VCaP (cell line): ENCODE measurements around the gene WNT5B.

Experiments
- H3K27ac ChIP-seq: fragments of 450-650 bp; 2 replicates; pipeline ENCODE4 v1.5.1; 2017
- CTCF ChIP-seq: fragments of 450-650 bp; conservative IDR thresholded peaks from 2 replicates; pipeline ENCODE4 v1.5.1; 2017; ENCODE audit warnings: mild to moderate bottlenecking, moderate library complexity

Gene WNT5B

GRCh38 chr12:1587927-1588574 is 41.0 kb upstream of the WNT5B start:
- H3K27ac ChIP-seq, result no peak overlapping the region

GRCh38 chr12:1588575-1588947 is 40.5 kb upstream of the WNT5B start:
- no peak for TF ChIP-seq CTCF
- H3K27ac ChIP-seq, result no peak overlapping the region

More at GRCh38 chr12:1587927-1588574, 41.0 kb upstream of the WNT5B start:
- TF ChIP-seq CTCF, result no peak

GRCh38 chr12:1590221-1590979 is 38.6 kb upstream of the WNT5B start:
- TF ChIP-seq CTCF, result no peak
- H3K27ac ChIP-seq, result peak overlapping the region; percentile 99; the same call in 1 of the 2 replicates

- 0 out of 2 replicates have a peak, but pooled peaks have one; percentile 17 for TF ChIP-seq CTCF
- H3K27ac ChIP-seq, result peak overlapping the region; percentile 99; the same call in 1 of the 2 replicates
Observed at GRCh38 chr12:1591034-1591433, 38.0 kb upstream of the WNT5B start.

- peak overlapping the region; percentile 99; the same call in 1 of the 2 replicates for H3K27ac ChIP-seq
- TF ChIP-seq CTCF, result no peak
Observed at GRCh38 chr12:1591543-1591942, 37.5 kb upstream of the WNT5B start.

- no peak for TF ChIP-seq CTCF
- H3K27ac ChIP-seq, result peak overlapping the region; percentile 99
Observed at GRCh38 chr12:1592444-1593173, 36.4 kb upstream of the WNT5B start.
